K562 (cell line): Measurements from ENCODE around the gene COPG2. TPM values are rescaled to one million over a fixed set of nuclear protein-coding genes. Genes with fewer than 3 reads are reported as not detected.
"Not testable (repeated sequence)": the region's sequence is repeated elsewhere in the genome, so short reads cannot be mapped to it uniquely, and the experiment has no call there.

ENCODE experiments used
- ATAC-seq: fragments of 200-7000 bp; cut with Tn5 transposase; 3 replicates; pipeline ENCODE4 v1.9.1; 2020; ENCODE audit warnings: moderate library complexity
- BruUV-seq: library from RNA; stranded (reverse); fragments of 400-500 nt; replicated peaks from 2 replicates; lab custom pipeline; 2021; lab: Mats Ljungman, UMichigan
- CTCF ChIA-PET: fragments of 300-600 bp; formaldehyde crosslinking; extraction: SDS; loops from one replicate; lab custom pipeline; 2021; ENCODE audit warnings: low intra/inter-chr PET ratio; lab: Yijun Ruan, JAX
- POLR2A ChIA-PET: fragments of 300-600, 350-650 bp; sonication (Branson Sonifier 250); formaldehyde crosslinking; extraction: SDS; loops from one replicate; lab custom pipeline; 2021; ENCODE audit warnings: antibody characterized with exemption, inconsistent platforms; lab: Yijun Ruan, JAX
- DNase-seq, 4 experiments: peaks; one replicate each; pipeline versions ENCODE4 v3.0.0 to v3.0.0-alpha.2; 2011 to 2018; ENCODE audit warnings: low spot score in 3 of 4, mixed read lengths in 3 of 4; ENCODE audit errors: extremely low read depth in 1 of 4
- FAIRE-seq: peaks from 2 replicates; lab custom pipeline; 2011; peaks lifted over from hg19 to GRCh38; lab: Jason Lieb, UNC
- H2AFZ ChIP-seq: 2 replicates; pipeline ENCODE4 v1.6.0; 2011; ENCODE audit warnings: low read depth, low read length, control low read depth, inconsistent platforms
- H3K27ac ChIP-seq: fragments of 200-600 bp; 3 replicates; pipeline ENCODE4 v1.8.0; 2011; ENCODE audit warnings: low read depth, mild to moderate bottlenecking, control low read depth, inconsistent platforms, low read length, moderate library complexity, mixed read lengths; ENCODE audit errors: extremely low read depth
- H3K27me3 ChIP-seq, 2 experiments: fragments of 300-600 bp in 1 of 2; 2 replicates in 1 of 2; 3 replicates in 1 of 2; pipeline versions ENCODE4 v1.6.0 to v1.8.0; 2011; ENCODE audit warnings: inconsistent platforms in 2 of 2, low read length in 2 of 2, mild to moderate bottlenecking in 1 of 2, mixed read lengths in 1 of 2, moderate library complexity in 1 of 2; ENCODE audit not compliant: control insufficient read depth in 2 of 2, insufficient read depth in 2 of 2
- H3K36me3 ChIP-seq: fragments of 300-600 bp; 3 replicates; pipeline ENCODE4 v1.8.0; 2011; ENCODE audit warnings: mild to moderate bottlenecking, low read length, inconsistent platforms; ENCODE audit not compliant: control insufficient read depth, insufficient read depth
- H3K4me1 ChIP-seq, 2 experiments: fragments of 200-600 bp in 1 of 2; replicated peaks in 1 of 2; 2 replicates in 1 of 2; 3 replicates in 1 of 2; pipeline versions ENCODE4 v1.5.1 to v1.8.0; 2011; ENCODE audit warnings: inconsistent platforms in 2 of 2, low read length in 2 of 2, mild to moderate bottlenecking in 1 of 2, mixed read lengths in 1 of 2, moderate library complexity in 1 of 2; ENCODE audit not compliant: control insufficient read depth in 2 of 2, insufficient read depth in 2 of 2
- H3K4me2 ChIP-seq: 2 replicates; pipeline ENCODE4 v1.6.1; 2011; ENCODE audit warnings: low read length, control low read depth, inconsistent platforms, mixed read lengths; ENCODE audit not compliant: insufficient read depth
- H3K4me3 ChIP-seq: fragments of 200-600 bp; sonication (generic), shearing (Covaris generic); 2 replicates; pipeline ENCODE4 v1.5.1; 2016; ENCODE audit warnings: control low read depth, inconsistent platforms
- H3K79me2 ChIP-seq: fragments of 200-600 bp; 3 replicates; pipeline ENCODE4 v1.8.0; 2011; ENCODE audit warnings: low read length, inconsistent platforms; ENCODE audit not compliant: control insufficient read depth, insufficient read depth
- H3K9ac ChIP-seq, 2 experiments: 2 replicates each; pipeline versions ENCODE4 v1.6.0 to v1.6.1; 2011; ENCODE audit warnings: low read depth in 2 of 2, low read length in 2 of 2, control low read depth in 1 of 2, inconsistent platforms in 1 of 2, mild to moderate bottlenecking in 1 of 2, mixed read lengths in 1 of 2; ENCODE audit not compliant: insufficient read depth in 1 of 2
- H3K9me1 ChIP-seq: one replicate; pipeline ENCODE4 v1.6.0; 2011; ENCODE audit warnings: inconsistent platforms, mild to moderate bottlenecking, low read length, moderate library complexity; ENCODE audit not compliant: control insufficient read depth, insufficient read depth
- H3K9me3 ChIP-seq: replicated peaks from 2 replicates; pipeline ENCODE4 v1.5.1; 2011; ENCODE audit warnings: low read depth, low read length, inconsistent platforms; ENCODE audit not compliant: control insufficient read depth, insufficient read depth
- H4K20me1 ChIP-seq: replicated peaks from 2 replicates; pipeline ENCODE4 v1.6.1; 2011; ENCODE audit warnings: low read length, inconsistent platforms, mixed read lengths; ENCODE audit not compliant: control insufficient read depth, insufficient read depth
- NR2C1 ChIP-seq, 2 experiments: fragments of 450-650 bp; IDR thresholded peaks; 2 replicates each; pipeline ENCODE4 v1.6.1; 2017; ENCODE audit warnings: mild to moderate bottlenecking in 2 of 2, antibody characterized with exemption in 1 of 2, inconsistent platforms in 1 of 2, missing compliant biosample characterization in 1 of 2, missing genetic modification characterization in 1 of 2
- ZNF384 ChIP-seq: IDR thresholded peaks from 2 replicates; pipeline ENCODE4 v1.6.1; 2012; ENCODE audit warnings: low read depth, low read length, improper control_type of control experiment
- WGBS: fragments of 100-300 bp; shearing (Covaris generic); methylation state at CpG from one replicate; pipeline ENCODE4 v1.1.6; 2016; ENCODE audit warnings: low coverage, mixed read lengths; ENCODE audit not compliant: insufficient coverage; ENCODE audit errors: missing lambda C conversion rate; 5-methylcytosine and 5-hydroxymethylcytosine counted together
- in situ Hi-C: fragments of 300-500 bp; cut with MboI; formaldehyde crosslinking; loops from 4 replicates; pipeline ENCODE4 v1.15.0; 2018; ENCODE audit warnings: inconsistent platforms, mixed read lengths
- intact Hi-C: fragments of 100-400 bp; cut with micrococcal nuclease; formaldehyde crosslinking; loops from 2 replicates; pipeline ENCODE4 v1.14.2; 2022
- polyA plus RNA-seq, 8 experiments: library from polyadenylated mRNA; depleted of rRNA in 4 of 8; stranded (reverse) in 5 of 8; unstranded in 3 of 8; fragments of >200 nt; fragmentation: Nextera tagmentation in 2 of 8; fragmentation: Illumina TruSeq in 1 of 8; extraction: Ambion mirVana in 2 of 8; extraction: Trizol in 1 of 8; gene quantifications; 2 replicates each; pipeline versions ENCODE4 v1.2.1 to v1.2.3, GENCODE V29; 2011 to 2014; ENCODE audit warnings: inconsistent platforms in 1 of 8, missing spikeins in 1 of 8
- total RNA-seq, 7 experiments: library from RNA; depleted of rRNA in 6 of 7; stranded (reverse); fragments of >200 nt in 6 of 7; fragmentation: Illumina TruSeq in 2 of 7; extraction: Trizol in 2 of 7; gene quantifications; 2 replicates each; pipeline versions ENCODE4 v1.2.1 to v1.2.3, GENCODE V29; 2011 to 2021; ENCODE audit warnings: low replicate concordance in 1 of 7
- TF ChIP-seq, protein P1 (sequence below): fragments of 250-450 bp; sonication (Bioruptor Pico); IDR thresholded peaks from 2 replicates; pipeline ENCODE4 v1.4.0; 2020; ENCODE audit warnings: mild to moderate bottlenecking, moderate library complexity

COPG2 gene
- total and polyA plus RNA-seq, 9 of the 15 experiments (the other 6 are each of a cell fraction or from before 2014, with no cell fraction given), result 6.6 to 104 (median 32.5) TPM

DNA sequence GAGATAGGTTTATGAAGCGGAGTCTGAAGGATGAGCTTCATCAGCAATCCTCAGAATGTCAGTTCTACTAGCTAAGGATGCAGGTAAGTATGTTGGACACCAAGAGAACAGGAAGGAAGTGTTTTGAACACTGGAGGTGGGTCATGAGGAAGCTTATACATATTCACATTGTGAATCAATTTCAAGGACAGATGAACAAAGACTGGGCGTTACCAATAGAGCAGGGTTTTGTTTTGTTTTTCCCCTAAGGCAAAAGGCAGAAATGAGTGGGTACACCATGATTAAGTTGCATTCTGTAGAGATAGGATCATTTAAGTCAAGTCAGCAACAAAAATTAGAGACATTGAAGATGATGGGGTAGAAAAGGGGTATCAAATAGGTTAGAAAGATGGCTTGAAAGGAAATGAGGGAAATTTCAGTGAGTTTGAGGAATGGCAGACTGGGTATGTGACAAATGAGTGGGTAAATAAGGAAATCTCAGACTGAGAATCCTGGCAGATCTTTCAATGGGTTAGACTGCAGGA lies 125.0 kb downstream of the COPG2 start (continued):
- TF ChIP-seq, protein P1, sequence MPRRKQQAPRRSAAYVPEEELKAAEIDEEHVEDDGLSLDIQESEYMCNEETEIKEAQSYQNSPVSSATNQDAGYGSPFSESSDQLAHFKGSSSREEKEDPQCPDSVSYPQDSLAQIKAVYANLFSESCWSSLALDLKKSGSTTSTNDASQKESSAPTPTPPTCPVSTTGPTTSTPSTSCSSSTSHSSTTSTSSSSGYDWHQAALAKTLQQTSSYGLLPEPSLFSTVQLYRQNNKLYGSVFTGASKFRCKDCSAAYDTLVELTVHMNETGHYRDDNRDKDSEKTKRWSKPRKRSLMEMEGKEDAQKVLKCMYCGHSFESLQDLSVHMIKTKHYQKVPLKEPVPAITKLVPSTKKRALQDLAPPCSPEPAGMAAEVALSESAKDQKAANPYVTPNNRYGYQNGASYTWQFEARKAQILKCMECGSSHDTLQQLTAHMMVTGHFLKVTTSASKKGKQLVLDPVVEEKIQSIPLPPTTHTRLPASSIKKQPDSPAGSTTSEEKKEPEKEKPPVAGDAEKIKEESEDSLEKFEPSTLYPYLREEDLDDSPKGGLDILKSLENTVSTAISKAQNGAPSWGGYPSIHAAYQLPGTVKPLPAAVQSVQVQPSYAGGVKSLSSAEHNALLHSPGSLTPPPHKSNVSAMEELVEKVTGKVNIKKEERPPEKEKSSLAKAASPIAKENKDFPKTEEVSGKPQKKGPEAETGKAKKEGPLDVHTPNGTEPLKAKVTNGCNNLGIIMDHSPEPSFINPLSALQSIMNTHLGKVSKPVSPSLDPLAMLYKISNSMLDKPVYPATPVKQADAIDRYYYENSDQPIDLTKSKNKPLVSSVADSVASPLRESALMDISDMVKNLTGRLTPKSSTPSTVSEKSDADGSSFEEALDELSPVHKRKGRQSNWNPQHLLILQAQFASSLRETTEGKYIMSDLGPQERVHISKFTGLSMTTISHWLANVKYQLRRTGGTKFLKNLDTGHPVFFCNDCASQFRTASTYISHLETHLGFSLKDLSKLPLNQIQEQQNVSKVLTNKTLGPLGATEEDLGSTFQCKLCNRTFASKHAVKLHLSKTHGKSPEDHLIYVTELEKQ (CRISPR knock-in tag), result no peak
- no peak for TF ChIP-seq ZNF384

DNA sequence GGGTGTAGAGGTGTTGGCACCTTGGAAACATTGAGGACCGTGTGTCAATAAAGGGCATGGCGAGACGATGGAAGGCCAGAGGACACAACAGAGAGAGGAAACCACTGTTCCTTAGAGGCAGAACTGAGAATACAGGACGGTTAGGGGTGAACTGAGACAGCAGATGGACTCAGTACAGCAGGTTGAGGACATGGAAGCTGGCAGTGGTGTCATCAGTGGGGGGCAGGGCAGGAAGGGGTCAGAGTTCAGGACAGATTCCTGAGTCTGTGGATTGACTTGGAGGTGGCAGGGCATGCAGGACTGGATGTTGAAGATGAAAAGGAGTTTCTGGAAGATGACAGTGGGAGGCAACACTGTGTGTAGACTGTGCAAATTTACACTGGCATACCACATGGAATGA lies 126.3 kb downstream of the COPG2 start:
- WGBS, result 45% methylated on average over 3 of the region's 4 CpGs
- H3K9me3 ChIP-seq, CTCF ChIA-PET: not testable (repeated sequence)

DNA sequence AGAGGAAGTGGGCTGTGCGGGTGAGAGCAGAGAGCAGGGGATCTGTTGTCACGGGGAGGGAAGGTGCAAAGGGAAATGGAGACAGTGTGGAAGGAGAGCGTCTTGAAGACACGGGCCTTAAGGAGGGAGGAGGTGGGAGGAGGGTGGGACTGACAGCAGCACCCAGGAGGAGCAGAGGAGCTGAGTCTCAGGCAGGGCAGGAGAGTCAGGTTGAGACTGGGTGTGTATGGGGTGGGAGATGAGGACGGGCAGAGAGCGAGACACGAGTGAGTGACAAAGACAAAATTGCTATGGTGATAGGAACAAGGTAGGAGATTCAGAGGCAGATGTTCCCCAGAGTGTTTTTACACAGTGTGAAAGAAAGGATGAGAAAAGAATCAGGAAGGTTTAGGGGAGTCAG lies 127.3 kb downstream of the COPG2 start:
- H3K4me3 ChIP-seq, H3K9me3 ChIP-seq, H4K20me1 ChIP-seq, H3K4me1 ChIP-seq, BruUV-seq, H3K36me3 ChIP-seq, in situ Hi-C loops, ATAC-seq, POLR2A ChIA-PET, H3K4me2 ChIP-seq, DNase-seq, H2AFZ ChIP-seq, H3K27me3 ChIP-seq, CTCF ChIA-PET, H3K79me2 ChIP-seq, FAIRE-seq, H3K9ac ChIP-seq, intact Hi-C loops, H3K9me1 ChIP-seq, H3K27ac ChIP-seq: not testable (repeated sequence)
- WGBS, result 65% methylated on average over 7 of the region's 7 CpGs

More for the DNA sequence above, 126.3 kb downstream of the COPG2 start:
- H4K20me1 ChIP-seq; H3K4me2 ChIP-seq; ATAC-seq; H3K4me3 ChIP-seq; H3K9me1 ChIP-seq; H3K27ac ChIP-seq; H3K36me3 ChIP-seq; POLR2A ChIA-PET; in situ Hi-C loops; H3K79me2 ChIP-seq; FAIRE-seq; H2AFZ ChIP-seq; H3K27me3 ChIP-seq; H3K4me1 ChIP-seq; DNase-seq; intact Hi-C loops; H3K9ac ChIP-seq; BruUV-seq; TF ChIP-seq NR2C1 (tag; IDR thresholded peaks at IDR 0.05): not testable (repeated sequence)
- peak; percentile 19; the same call in 1 of the 2 replicates for TF ChIP-seq NR2C1 (IDR thresholded peaks at IDR 0.05)
